CD4-positive, alpha-beta T cell treated with Interleukin-12 subunit alpha and Interleukin-12 subunit beta, for 1 hour (primary cell): ENCODE results near the gene KCNK16.
"Not testable (repeated sequence)": the region's sequence is repeated elsewhere in the genome, so short reads cannot be mapped to it uniquely, and the experiment has no call there.

ENCODE experiments used
- DNase-seq: peaks from one replicate; pipeline ENCODE4 v3.0.0-alpha.2; 2020

The KCNK16 gene

GRCh38 chr6:39304951-39305350 is 17.6 kb downstream of the KCNK16 start:
- no peak for DNase-seq

DNA sequence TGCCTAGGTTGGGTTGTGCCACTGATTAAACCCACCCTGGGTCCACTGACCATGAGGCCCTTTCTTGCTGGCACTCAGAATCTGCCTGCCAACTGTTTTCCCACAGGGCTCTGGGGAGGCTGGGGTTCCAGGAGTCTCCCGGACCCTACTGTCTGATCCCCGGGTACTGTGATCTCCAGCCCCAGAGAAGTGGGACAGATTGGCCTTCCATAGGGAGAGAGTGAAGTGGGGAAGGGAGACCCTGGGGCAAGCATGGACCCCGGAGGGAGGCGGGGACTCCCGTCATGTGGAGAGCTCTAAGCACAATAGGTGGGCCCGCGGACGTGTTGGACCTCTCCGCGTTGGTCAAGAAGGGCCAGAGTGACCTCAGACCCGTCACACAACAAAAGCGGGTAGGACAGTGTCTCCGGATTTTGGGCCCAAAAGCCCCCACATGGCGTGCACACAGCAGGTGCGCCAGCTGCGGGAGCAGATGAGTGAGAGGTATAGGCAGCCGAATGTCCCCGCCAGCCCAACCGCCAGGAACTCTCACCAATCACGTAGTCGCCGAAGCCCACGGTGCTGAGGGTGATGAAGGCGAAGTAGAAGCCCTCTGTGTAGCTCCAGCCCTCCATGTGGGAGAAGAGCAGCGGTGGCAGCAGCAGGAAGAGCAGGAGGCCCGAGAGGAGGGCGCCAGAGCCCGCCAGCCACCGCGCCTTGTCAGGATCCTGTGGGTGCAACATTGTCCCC is 18.9 kb downstream of the KCNK16 start:
- no peak for DNase-seq

GRCh38 chr6:39302669-39303424 is 19.7 kb downstream of the KCNK16 start:
- peak; percentile 83 for DNase-seq

DNA sequence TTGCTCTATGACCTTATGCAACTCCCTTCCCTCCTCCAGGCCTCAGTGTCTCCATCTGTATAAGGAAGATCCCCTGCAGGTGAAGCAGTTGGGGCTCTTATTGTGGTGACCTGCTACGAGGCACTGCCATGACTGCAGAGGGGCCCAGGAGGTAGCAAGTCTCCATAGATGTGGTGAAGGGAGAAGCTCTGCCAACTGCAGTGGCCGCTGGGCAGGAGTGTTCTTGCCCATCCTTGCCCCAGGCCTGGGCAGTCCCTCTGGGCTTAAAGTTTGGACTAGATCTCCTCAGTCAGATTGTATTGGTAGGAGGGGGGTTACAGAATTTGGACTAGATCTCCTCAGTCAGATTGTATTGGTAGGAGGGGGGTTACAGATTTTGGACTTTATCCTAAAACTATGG is 20.5 kb downstream of the KCNK16 start:
- no peak for DNase-seq

- DNase-seq, result no peak
Observed at GRCh38 chr6:39301606-39302005, 20.9 kb downstream of the KCNK16 start.

GRCh38 chr6:39300739-39301138 is 21.8 kb downstream of the KCNK16 start:
- no peak for DNase-seq

DNA sequence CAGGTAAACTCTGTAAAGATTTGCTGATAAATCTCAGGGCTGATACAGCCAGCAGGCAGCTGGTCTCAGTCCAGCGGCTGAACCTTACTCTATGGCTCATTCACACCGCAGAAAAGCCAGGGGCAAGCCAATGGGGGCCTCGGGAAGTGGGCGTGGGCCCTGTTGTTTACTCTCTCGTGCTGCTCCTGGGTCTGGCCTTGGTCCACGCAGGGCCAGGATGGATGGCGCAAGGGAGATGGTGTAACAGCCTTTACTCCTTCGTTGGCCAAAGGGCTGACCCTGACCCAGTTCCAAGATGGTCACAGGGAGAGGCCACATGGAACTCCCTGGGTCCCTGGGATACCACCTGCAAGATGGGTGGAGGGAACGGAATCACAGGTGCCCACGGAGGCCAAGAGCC is 24.4 kb downstream of the KCNK16 start:
- DNase-seq, result no peak

- no peak for DNase-seq
Observed at GRCh38 chr6:39296745-39297640, 25.5 kb downstream of the KCNK16 start.

GRCh38 chr6:39295611-39296011 is 26.9 kb downstream of the KCNK16 start:
- DNase-seq, result no peak

DNA sequence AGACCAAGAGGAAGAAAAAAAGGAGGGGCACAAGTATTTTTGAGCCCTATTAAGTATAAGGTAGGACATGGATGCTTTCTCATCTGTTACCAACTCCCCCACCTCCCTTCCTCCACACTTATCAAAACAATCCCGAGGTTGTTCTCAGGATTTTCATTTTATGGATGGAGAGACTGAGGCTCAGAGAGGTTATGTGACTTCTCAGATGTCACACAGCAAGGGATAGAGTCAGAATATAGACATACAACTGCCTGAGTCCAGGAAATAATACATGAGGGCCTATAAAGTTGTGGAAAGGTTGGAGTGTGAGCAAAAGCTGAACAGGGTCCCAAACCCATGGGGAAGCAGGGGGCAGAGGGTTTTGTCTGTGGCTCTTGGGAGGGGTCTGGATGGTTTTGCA is 27.6 kb downstream of the KCNK16 start:
- DNase-seq, result no peak

GRCh38 chr6:39294133-39294532 is 28.4 kb downstream of the KCNK16 start:
- DNase-seq, result no peak

- no peak for DNase-seq
Observed at GRCh38 chr6:39292637-39293036, 29.9 kb downstream of the KCNK16 start.

- DNase-seq, result no peak
Observed at GRCh38 chr6:39289490-39289889, 33.0 kb downstream of the KCNK16 start.

- no peak for DNase-seq
Observed at GRCh38 chr6:39287601-39288000, 34.9 kb downstream of the KCNK16 start.

DNA sequence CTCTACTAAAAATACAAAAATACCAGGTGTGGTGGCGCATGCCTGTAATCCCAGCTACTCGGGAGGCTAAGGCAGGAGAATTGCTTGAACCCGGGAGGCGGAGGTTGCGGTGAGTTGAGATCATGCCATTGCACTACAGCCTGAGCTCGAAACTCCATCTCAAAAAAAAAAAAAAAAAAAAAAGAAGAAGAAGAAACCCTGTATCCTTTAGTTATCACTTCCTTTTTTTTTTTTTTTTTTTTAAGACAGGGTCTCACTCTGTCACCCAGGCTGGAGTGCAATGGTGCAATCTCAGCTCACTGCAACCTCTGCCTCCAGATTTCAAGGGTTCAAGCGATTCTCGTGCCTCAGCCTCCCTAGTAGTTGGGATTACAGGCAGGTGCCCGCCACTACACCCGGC is 35.9 kb downstream of the KCNK16 start:
- not testable (repeated sequence) for DNase-seq

DNA sequence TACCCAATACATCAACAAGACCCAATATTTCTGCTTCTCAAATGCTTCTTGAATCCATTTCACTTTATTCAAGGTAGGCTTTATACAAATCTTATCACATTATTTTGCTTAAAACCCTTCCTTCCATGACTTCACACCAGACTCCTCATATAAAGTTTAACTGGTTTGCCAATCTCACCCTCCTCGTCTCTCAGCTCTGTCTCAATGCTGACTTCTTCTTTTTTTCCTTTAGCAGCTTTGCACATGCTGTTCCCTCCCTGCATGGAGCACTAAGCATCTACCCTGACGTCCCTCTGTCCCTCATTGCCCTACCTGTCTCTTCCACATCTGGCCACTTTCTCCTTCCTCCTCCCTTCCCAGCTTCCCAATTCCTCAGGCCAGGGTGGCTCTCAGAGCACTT is 39.7 kb downstream of the KCNK16 start:
- DNase-seq, result no peak

- no peak for DNase-seq
Observed at GRCh38 chr6:39281312-39281980, 41.1 kb downstream of the KCNK16 start.

GRCh38 chr6:39280247-39280731 is 42.2 kb downstream of the KCNK16 start:
- no peak for DNase-seq

GRCh38 chr6:39279539-39279938 is 43.0 kb downstream of the KCNK16 start:
- no peak for DNase-seq

GRCh38 chr6:39276379-39276995 is 46.0 kb downstream of the KCNK16 start:
- no peak for DNase-seq

GRCh38 chr6:39274903-39275302 is 47.6 kb downstream of the KCNK16 start:
- no peak for DNase-seq

GRCh38 chr6:39274471-39274870 is 48.0 kb downstream of the KCNK16 start:
- DNase-seq, result no peak
